PFSK-1 (cell line): ENCODE results near the gene NOPCHAP1.

ENCODE experiments used
- FOXP2 ChIP-seq: optimal IDR thresholded peaks from 2 replicates; pipeline ENCODE3; 2011; ENCODE audit warnings: borderline replicate concordance, control low read depth, inconsistent platforms; ENCODE audit not compliant: insufficient read depth; ENCODE audit errors: extremely low read length, extremely low read depth
- POLR2AphosphoS5 ChIP-seq: IDR thresholded peaks from 2 replicates; pipeline ENCODE4 v1.6.1; 2012; ENCODE audit warnings: low read depth, mild to moderate bottlenecking, control low read depth, low read length, moderate library complexity
- SIN3A ChIP-seq: IDR thresholded peaks from 2 replicates; pipeline ENCODE4 v1.6.1; 2012; ENCODE audit warnings: mild to moderate bottlenecking, low read length, moderate library complexity, borderline replicate concordance; ENCODE audit not compliant: insufficient read depth
- TAF1 ChIP-seq: IDR thresholded peaks from 2 replicates; pipeline ENCODE4 v1.6.1; 2012; ENCODE audit warnings: low read length, control low read depth, borderline replicate concordance; ENCODE audit not compliant: insufficient read depth
- TF ChIP-seq, protein P1 (sequence below), 2 experiments: IDR thresholded peaks; 2 replicates each; pipeline versions ENCODE4 v1.6.1 to v1.8.0; 2011 to 2012; ENCODE audit warnings: low read depth in 2 of 2, low read length in 2 of 2, control low read depth in 1 of 2, inconsistent platforms in 1 of 2, mild to moderate bottlenecking in 1 of 2, moderate library complexity in 1 of 2; ENCODE audit not compliant: insufficient read depth in 1 of 2

NOPCHAP1 gene

DNA sequence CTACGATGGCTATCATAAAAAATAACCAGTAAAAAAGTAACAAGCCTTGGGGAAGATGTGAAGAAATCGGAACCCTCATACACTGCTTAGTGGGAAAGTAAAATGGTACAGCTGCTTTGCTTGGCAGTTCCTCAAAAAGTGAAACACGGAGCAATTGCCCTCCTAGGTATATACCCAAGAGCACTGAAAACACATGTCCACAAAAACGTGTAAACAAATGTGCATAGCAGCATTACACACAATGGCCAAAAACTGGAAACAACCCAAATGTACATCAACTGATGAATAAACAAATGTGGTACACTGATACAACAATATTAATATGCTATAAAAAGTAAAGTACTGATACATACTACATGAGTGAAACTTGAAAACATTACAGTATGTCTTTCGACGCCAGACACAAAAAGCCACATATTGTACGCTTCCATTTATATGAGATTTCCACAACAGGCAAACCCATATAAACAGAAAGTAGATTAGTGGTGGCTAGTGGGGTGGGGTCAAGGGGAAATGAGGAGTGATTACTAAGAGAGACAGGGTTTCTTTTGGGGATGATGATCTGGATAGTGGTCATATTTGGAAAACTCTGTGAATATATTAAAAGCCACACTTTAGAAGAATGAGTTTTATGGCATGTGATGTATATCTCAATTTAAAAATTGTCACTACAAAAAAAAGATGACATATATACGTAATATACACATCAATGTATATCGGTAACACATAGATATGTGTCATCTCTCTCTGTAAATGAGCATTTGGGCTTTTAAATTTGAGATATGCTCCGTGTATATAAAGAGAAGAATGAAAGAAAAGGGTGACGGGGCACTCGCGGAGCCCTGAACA, 29.0 kb upstream of the NOPCHAP1 start:
- no peak for TF ChIP-seq TAF1
- TF ChIP-seq POLR2AphosphoS5: no peak
- TF ChIP-seq FOXP2: no peak
- no peak for TF ChIP-seq SIN3A
- TF ChIP-seq, protein P1, sequence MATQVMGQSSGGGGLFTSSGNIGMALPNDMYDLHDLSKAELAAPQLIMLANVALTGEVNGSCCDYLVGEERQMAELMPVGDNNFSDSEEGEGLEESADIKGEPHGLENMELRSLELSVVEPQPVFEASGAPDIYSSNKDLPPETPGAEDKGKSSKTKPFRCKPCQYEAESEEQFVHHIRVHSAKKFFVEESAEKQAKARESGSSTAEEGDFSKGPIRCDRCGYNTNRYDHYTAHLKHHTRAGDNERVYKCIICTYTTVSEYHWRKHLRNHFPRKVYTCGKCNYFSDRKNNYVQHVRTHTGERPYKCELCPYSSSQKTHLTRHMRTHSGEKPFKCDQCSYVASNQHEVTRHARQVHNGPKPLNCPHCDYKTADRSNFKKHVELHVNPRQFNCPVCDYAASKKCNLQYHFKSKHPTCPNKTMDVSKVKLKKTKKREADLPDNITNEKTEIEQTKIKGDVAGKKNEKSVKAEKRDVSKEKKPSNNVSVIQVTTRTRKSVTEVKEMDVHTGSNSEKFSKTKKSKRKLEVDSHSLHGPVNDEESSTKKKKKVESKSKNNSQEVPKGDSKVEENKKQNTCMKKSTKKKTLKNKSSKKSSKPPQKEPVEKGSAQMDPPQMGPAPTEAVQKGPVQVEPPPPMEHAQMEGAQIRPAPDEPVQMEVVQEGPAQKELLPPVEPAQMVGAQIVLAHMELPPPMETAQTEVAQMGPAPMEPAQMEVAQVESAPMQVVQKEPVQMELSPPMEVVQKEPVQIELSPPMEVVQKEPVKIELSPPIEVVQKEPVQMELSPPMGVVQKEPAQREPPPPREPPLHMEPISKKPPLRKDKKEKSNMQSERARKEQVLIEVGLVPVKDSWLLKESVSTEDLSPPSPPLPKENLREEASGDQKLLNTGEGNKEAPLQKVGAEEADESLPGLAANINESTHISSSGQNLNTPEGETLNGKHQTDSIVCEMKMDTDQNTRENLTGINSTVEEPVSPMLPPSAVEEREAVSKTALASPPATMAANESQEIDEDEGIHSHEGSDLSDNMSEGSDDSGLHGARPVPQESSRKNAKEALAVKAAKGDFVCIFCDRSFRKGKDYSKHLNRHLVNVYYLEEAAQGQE (IDR thresholded peaks at IDR 0.05; ENCODE audit: insufficient read depth in 1 of 2, low read depth in 2 of 2, low read length in 2 of 2): no peak

- no peak for TF ChIP-seq TAF1
- TF ChIP-seq POLR2AphosphoS5: no peak
- TF ChIP-seq SIN3A: no peak
- no peak for TF ChIP-seq FOXP2
- TF ChIP-seq, protein P1 (IDR thresholded peaks at IDR 0.05; ENCODE audit: insufficient read depth in 1 of 2, low read depth in 2 of 2, low read length in 2 of 2): no peak
Measured at GRCh38 chr12:104957719-104958000, 28.5 kb upstream of the NOPCHAP1 start.

DNA sequence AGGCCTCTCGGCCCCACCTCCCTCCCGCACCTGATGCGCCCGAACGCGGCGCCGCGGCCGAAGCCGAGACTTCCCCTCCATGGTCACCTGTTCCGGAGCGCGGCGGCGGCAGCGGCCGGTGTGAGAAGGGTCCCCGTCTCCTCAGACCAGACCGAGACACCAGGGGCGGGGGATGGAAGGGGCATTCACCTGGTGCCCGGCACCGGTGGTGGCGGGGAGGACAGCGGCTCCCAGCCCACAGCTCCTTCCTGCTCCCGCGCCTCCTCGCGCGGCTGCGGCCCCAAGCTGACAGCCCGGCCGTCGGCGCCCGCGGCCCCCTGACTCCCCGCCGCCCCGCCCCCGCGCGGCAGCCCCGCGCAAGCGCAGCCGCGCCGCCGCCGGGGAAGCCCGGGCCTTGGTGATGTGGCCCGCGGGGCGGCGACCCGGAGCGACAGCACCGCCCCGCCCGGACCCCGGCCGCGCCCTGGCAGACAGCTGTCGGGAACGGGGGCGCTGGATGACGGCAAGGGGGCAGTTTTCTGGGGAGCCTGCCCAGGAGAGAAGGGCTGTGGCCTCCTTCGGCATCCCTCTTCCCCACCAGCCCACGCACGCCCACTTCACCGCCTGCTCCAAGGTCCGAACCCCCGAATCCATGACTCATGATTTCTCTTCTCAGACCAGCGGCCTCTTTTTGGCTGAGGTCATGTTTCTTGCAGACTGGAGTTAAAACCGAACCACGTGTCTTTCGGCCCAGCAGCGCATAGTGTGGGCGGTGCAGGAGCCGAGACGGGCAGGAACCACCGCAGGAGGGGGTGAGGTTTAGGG, 27.9 kb upstream of the NOPCHAP1 start, which contains the start of gene SLC41A2:
Gene SLC41A2, minus strand, starts transcription at position 290 of the 804 bp plus-strand sequence. CDS start 29,763 bp downstream, outside the sequence.
- TF ChIP-seq TAF1 (peak; percentile 14; the same call in 1 of the 2 replicates), FOXP2 (no peak), POLR2AphosphoS5 (peak; percentile 35; the same call in 1 of the 2 replicates), SIN3A (peak; percentile 63; the same call in 1 of the 2 replicates)
- TF ChIP-seq, protein P1 (IDR thresholded peaks at IDR 0.05; ENCODE audit: insufficient read depth in 1 of 2, low read depth in 2 of 2, low read length in 2 of 2): no peak

GRCh38 chr12:104958805-104959334, 27.2 kb upstream of the NOPCHAP1 start:
- TF ChIP-seq, protein P1 (IDR thresholded peaks at IDR 0.05; ENCODE audit: insufficient read depth in 1 of 2, low read depth in 2 of 2, low read length in 2 of 2): no peak
- no peak for TF ChIP-seq TAF1
- no peak for TF ChIP-seq SIN3A
- TF ChIP-seq FOXP2: no peak
- no peak for TF ChIP-seq POLR2AphosphoS5
